ENCODE data around the gene OR2A5.
"Not testable (repeated sequence)": the region's sequence is repeated elsewhere in the genome, so short reads cannot be mapped to it uniquely, and the experiment has no call there.

Gene OR2A5, protein sequence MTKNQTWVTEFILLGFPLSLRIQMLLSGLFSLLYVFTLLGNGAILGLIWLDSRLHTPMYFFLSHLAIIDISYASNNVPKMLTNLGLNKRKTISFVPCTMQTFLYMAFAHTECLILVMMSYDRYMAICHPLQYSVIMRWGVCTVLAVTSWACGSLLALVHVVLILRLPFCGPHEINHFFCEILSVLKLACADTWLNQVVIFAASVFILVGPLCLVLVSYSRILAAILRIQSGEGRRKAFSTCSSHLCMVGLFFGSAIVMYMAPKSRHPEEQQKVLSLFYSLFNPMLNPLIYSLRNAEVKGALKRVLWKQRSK

DNA sequence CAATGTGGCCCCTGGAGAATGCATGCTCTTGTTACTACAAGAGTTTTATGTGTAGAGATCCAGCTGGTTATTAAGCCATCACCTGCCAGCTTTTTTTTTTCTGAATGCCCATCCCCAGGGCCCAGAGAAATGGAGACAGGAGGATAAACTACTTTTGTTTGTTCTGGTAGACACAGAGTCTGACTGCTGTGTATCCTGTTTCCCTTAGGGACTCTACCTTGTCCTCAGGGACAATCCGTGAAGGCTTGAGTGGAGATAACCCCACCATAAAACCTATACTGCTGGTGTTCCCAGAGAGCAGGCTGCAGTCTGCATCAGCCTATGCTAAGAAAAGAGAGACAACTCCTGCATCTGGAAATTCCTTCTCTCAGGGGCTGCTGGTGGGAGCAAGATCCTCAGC is at the start of gene OR2A5:
Gene OR2A5, plus strand, starts transcription at position 301 of the 400 bp plus-strand sequence. CDS start 1,454 bp downstream, outside the sequence.
- no peak for DNase-seq

DNA sequence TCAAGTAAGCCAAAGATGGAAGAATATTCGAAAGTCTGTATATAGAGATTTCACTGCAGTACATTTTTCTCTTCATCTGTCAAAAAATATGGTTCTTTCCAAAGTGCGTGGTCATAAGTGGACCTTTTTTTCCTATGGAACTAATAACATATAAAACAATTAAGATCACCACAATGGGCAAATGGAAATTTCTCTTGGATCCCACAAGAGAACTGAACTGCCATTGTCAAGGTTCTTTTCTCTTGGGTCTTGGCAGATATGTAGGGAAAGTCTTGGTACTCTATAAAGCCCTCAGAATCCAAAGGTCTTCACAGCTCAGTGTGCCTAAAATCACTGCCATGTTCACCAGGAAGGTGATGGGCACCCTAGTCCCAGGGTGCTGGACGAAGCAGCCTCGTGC is 48.7 kb upstream of the OR2A5 start, which contains the start of gene OR6B1:
Gene OR6B1, plus strand, starts transcription at position 301 of the 400 bp plus-strand sequence. CDS start 3,677 bp downstream, outside the sequence.
- DNase-seq, result no peak

DNA sequence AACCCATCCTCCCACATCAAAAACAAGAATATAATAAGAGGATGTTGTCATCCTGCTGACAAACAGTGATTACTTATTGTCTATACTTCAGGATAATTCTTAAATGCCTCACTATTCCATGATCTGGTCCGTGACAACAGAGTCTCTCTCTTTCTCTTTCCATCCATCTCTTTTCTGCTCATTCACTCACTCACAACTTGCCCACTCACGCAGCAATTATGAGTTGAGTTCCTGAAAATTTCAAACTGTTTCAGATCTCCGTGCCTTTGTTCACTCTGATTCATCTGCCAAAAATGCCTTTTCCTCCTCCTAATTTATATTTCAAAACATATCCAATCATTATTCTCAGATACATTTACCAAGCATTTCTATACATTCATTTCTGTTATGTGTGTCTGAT is 47.2 kb upstream of the OR2A5 start:
- DNase-seq, result no peak

DNA sequence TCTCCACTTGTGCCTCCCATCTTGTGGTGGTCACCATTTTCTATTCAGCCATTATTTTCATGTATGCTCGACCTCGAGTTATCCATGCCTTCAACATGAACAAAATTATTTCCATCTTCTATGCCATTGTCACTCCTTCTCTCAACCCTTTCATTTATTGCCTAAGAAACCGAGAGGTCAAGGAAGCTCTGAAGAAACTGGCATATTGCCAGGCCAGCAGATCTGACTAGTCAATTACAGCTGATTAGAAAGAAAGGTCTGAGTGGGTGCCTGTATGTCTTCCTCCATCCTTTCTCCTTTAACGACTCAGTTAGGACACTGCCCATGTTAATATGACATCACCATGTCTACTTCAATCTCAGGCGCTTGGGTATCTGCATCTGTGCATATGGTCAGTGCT is 44.0 kb upstream of the OR2A5 start:
- DNase-seq, result no peak

DNA sequence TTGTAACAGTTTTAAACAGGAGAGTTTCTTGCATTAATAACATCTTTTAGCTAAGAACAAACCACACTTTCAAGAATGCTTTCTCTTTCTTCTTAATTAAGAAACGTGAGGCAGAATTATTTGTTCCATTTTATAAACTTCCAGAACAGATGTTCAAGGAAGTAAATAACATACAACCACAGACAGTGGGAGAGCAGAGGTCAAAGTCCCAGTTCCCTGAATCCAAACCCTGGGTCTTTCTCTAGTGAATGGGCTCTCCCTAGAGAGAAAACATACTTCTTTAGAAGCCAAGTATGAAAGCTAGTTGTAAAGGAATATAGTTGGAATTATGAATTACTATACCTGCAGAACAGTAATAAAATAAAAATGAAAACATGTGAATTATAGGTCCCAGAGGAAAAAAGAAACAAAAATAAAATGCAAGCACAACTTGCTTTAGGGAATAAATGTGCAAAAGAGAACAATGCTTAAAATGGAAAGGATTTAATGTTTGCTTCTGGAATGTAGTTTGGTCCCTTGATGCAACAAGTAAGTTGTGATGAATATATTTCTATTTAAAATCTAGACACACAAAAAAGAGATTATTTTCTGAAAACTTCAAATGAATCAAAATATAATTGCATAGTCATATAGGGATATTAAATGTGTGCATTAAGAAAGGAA is 42.6 kb upstream of the OR2A5 start:
- DNase-seq, result no peak

DNA sequence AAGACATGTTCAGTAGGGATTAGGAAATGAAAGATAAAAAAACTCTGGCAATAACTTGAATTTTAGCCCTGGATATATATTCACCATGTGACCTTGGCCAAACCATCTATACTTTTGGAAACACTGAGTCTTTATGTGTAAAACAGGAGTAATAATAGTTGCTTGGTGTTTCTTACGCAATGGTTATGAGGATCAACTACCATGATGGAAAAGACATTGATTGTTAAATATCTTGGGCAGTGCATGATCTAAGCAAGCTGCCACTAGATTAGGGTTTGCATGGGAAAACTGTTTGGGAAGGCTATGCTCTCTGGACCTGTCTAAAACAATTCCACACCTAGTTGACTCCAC is 42.1 kb upstream of the OR2A5 start:
- no peak for DNase-seq

DNA sequence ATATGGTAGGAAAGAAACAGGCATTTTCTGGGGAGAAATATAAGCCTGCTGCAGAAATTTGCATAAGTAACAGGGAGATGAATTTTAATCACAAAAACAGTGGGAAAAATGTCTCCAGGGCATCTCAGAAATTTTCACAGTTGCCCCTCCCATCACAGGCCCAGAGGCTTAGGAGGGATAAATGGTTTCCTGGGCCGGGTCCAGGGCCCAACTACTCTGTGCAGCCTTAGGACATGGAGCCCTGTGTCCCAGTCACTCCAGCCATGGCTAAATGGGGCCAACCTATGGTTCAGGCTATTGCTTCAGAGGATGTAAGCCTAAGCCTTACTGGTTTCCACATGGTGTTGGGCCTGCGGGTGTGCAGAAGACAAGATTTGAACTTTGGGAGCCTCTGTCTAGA is 39.4 kb upstream of the OR2A5 start:
- no peak for DNase-seq

DNA sequence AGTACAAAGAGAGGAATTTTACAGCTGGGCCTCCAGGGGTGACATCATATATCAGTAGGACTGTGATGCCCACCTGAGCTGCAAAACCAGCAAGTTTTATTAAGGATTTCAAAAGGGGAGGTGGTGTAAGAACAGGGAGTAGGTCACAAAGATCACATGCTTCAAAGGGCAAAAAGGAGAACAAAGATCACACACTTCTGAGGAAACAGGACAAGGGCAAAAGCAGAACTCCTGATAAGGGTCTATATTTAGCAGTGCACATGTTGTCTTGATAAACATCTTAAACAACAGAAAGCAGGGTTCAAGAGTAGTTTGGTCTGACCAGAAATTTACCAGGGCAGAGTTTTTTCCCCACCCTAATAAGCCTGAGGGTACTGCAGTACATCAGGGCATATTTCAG is 38.7 kb upstream of the OR2A5 start:
- not testable (repeated sequence) for DNase-seq

DNA sequence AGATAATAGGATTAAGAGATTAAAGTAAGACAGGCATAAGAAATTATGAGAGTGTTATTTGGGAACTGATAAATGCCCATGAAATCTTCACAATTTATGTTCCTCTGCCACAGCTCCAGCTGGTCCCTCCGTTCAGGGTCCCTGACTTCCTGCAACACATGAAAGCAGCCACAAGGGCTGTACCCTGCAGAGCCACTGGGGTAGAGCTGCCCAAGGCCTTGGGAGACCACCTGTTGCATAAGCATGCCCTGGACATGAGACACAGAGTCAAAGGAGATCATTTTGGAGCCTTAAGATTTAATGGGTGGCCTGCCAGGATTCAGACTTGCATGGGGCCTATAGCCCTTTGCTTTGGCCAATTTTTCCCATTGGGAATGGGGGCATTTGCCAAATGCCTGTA is 37.9 kb upstream of the OR2A5 start:
- not testable (repeated sequence) for DNase-seq

DNA sequence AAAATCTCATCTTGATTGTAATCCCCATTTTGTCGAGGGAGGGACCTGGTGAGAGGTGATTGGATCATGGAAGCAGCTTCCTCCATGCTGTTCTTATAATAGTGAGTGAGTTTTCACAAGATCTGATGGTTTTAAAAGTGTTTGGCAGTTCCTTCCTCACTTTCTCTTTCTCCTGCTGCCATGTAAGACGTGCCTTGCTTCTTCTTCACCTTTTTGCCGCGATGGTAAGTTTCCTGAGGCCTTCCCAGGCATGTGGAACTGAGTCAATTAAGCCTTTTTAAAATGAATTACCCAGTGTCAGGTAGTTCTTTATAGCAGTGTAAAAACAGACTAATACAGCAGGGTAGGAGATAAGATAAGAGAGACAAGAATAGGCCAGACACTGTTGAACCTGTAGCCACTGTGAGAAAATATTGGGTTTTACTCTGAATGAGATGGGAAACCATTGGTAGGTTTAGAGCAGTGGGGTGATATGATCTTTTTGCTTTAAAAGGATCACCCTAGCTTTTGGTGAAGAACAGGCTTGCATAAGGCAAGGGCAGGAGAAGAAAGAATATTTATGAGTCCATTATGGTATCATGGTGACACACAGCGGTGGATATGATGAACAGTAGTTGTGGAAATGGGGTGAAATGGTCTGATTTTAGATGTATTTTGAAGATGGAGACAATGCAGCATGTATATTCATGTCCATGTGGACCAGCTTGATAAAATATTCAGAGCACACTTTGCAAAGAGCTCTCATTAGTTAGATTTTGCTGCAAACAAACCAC is 37.1 kb upstream of the OR2A5 start:
- no peak for DNase-seq

DNA sequence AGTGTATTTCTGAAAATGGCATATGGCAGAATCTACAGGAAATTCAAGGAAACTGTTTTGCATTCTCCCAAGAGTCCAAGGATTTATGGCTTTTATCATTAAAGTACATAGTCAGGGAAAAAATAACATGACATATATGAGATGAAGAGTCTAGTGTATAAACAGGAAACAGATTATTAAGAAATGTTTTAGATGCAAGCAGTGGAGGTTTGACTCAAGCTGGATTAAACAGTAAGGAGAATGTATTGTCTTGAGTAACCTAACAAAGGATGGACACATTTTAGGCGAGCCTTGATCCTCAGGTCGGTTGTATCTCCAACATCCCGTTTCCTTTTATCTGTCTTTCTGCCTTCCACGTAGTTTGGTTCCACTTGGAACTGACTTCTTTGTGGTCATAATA is 30.7 kb upstream of the OR2A5 start:
- DNase-seq, result no peak

DNA sequence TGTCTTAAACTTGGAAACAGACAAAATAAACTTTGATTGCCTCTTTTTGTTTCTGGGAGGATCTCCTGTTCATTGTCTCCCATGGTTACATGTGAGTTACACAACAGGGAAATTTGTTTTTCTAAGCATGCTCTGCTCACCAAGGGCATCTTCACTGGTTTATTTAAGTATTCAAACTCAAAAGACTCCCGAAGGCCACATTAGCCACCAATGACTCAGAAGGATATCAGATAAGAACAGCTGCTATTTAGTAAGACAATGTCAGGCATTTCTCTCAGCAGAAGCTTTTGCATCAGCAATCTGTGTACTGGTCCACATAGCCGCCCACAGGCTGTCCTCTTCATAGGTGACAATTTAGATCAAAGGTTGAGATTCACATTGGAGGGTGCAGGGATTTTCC is 29.3 kb upstream of the OR2A5 start:
- no peak for DNase-seq

DNA sequence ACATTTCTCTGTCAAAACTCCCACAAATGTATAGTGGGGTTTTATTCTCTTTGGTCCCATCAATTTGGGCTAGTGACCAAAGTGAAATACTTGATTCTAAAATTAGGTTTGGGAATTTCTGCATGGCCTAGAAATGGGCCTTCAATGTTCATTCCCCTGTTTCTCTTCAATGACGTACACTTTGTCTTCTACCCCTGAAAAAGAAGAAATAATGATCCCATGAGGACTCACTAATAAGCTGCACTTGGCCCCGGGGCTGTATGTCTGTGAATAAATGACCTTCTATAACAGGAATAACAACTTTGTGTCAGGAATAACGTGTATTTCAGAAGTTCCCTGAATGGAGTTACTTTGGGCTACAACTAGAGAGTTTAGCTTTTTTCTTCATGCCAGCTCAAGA is 28.4 kb upstream of the OR2A5 start:
- no peak for DNase-seq

DNA sequence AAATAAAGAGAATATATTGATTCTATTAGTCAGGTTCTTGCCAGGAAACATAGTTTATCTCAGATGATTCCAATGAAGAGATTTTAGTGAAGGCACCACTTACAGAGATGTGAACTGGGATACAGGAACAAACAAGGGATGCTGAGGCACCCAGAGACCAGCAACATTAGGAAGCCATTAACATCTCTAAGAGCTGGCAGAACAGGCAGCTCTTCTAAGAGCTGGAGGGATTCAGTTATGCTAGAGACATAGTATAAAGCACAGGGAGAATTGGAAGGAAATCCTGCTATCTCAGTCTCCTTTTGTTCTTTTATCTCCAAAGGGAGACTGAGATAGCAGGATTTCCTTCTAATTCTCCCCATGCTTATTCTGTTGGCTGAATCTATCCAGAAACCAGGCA is 26.6 kb upstream of the OR2A5 start:
- DNase-seq, result no peak

DNA sequence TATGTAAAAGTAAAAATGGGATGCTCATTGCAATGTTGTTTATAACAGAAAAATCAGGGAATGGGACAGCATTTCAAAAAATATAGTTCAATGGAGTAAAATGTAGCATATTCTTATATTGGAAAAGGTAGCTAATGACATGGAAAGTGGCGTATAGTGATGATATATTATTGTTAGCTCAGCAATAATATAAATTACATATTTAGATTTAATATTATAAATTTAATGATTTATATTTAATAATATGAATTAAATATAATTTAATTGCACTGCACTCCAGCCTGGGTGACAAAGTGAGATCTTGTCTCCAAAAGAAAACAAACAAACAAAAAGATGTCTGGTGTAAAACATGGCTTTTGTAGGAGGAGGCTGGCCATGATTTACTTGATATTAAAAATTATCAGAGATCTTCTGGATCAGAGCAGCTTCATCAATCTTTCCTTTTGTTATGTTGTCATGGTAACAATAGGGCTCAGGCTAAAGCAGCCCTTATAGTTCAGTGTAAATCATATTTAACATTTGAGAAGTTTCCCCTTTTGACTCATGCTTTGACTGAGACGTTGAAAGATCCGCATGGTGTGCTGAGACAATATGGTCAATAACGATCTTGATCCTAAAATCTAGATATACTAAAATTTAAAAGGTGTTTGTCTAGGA is 25.4 kb upstream of the OR2A5 start:
- DNase-seq, result no peak

DNA sequence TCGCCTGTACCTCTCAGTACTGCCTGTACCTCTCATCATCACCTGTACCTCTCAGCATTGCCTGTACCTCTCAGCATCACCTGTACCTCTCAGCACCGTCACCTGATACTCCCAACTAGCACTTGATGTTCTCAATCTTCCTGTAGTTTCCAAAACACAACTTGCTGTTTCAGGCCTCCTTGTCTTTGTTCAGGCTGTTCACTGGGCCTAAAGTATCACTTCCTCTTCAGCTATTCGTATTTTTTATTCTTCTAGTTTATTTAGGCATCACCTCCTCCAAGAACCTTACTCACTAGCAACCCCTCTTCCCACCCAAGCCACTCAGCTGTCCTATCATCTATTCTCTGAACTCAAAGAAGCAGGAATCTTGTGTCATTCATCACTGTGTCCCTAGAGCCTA is 24.5 kb upstream of the OR2A5 start:
- no peak for DNase-seq

DNA sequence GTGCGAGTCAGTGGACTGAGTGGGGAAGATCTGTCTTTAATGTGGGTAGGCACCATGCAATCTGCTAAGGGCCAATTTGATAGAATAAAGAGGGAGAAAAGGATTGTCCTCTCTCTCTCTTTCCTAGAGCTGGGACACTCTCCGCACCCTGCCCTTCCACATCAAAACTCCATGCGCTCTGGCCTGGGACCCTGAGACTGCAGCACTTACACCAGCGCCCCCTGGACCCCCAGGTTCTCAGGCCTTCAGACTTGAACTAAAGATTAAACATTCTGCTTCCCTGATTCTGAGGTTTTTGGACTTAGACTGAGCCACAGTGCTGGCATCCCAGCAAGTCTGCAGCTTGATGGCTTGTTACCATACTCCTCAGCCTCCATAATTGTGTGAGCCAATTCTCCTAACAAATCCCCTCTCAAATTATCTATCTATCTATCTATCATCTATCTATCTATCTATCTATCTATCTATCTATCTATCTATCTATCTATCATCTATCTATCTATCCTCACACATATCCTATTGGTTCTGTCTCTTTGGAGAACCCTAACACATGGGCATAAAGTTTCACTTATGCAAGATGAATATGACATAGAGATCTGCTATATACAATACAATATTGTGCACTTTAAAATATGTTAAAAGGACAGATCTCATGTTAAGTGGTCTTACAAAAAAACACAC is 22.4 kb upstream of the OR2A5 start:
- DNase-seq, result no peak

DNA sequence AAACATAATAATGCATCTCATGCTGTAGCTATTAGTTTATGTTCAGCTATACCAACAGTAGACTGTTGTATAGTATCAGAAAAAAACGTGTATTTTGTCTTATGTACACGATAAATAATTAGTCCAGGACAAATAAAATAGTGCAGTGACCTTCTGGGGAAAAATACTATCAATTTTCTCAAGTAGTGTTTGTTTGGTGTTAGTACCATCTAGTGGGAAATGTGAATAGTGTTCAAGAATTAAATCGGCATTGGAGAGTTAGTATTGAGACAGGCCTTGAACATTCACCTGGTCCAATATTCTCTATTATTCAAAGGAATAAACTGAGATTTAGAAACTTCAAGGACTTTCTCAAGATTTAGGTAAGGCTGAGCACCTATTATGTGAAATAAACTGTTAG is 21.7 kb upstream of the OR2A5 start:
- DNase-seq, result no peak

DNA sequence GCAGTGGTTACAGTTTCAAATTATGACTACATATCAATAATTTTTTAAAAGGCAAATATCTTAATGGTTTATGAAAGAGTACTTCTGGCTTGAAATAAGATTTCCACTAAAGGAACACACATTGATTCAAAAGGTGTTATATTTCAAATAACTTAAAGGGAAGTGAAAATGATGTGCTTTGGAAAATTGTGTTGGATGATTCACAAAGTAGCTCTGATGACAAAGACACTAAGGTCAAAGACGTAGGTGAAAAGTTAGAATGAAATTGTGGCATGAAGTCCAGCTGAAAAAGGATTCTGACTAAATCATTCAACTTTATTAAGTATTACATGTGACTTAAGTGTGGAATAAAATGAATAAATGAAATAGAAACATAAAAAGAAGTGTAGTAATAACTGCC is 20.8 kb upstream of the OR2A5 start:
- DNase-seq, result no peak

DNA sequence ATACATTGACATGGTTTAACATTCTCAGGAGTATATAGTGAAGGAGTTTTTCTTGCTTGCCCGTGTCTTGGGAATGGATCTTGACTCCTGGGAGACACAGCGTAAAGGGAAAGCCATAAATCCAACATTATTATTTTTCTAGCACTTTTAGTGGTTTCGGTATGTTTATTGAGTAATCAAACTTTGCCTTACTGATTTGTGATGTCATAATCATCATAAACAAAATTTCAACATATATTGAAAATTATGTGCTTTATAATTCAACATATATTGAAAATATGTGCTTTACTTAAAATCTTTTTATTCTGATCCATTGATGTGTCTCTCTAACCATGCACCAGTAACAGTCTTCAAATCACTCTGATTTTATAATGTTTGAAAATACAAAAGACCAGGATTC is 20.2 kb upstream of the OR2A5 start:
- no peak for DNase-seq

DNA sequence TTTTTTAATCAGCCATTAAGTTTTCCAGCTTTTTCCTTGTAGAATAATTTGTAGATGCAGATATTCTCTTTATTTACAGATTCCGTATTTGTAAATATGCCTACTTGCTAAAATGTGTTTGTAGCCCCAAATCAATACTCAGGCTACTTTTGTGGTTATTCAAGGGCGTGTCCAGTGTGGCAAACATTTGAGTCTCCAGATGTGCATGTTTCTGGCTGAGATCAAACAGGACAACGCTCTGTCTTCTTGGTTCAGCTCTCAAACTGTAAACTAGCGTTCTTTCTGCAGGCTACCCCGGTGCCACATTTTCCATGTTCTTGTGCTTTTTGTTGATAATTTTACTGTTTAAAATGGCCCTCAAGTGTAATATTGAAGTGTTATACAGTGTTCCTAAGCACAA is 16.2 kb upstream of the OR2A5 start:
- no peak for DNase-seq

DNA sequence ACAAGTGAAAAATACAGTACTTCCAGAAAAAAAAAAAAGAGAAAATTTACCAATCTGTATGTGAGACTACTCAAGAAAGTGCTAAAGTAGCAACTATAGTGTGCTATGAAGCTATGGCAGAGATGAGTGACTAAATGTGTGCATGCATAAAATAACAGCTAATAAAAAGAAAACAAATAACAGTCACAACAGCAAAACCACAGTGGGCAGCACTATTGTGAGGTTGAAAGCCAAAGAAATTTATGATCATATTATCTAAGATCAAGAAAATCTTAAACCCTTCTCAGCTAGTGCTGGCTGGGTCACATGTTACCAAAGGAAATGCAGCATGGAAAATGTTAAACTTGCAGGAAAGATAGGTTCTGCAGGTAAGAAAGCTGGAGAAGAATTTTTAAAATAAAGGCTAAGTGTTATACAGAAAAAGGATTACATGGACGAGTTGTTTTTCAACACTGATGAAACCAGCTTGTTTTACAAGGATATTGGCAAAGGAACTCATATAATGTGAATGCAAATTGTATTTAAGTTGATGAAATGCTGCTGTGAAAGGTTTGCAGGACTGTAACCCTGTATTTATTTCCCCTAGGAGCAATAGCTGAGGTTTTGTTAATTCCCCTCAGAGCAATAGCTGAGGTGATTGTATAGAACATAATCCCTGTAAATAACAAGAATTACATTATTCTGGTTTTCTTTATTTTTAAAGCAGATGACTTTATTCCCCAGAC is 15.6 kb upstream of the OR2A5 start:
- DNase-seq, result no peak

All from NCI-H748 treated with DMSO at 0.1 percent for 48 hours (cell line).